Activated CD8-positive, alpha-beta memory T cell treated with anti-CD3 and anti-CD28 coated beads, Interleukin-2, amount 50 U/mL, for 24 hours (primary cell): ENCODE measurements around the gene ASAP2.

Experiments
- DNase-seq: peaks from one replicate; pipeline ENCODE4 v3.0.0-alpha.2; 2020; ENCODE audit errors: extremely low read depth

ASAP2 gene

DNA sequence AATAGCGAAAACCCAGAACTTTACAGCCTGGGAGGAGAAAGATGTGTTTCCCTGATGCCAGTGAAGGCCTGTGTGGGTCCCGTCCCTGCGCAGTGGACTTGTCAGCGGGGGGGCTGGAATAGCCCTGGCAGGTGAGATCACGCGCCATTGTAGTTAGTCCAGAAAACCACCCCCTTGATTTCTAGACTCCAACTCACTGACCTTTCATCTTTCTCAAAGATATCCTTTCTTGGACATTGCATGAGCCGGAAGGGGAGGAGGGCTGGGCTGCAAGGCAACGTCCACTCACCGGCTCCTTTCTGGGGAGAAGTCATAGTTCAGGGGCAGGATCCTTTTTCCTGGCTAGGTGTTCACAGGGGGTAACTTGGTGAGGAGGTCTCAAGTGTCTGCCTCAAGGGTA, 22.3 kb upstream of the ASAP2 start:
- no peak for DNase-seq

DNA sequence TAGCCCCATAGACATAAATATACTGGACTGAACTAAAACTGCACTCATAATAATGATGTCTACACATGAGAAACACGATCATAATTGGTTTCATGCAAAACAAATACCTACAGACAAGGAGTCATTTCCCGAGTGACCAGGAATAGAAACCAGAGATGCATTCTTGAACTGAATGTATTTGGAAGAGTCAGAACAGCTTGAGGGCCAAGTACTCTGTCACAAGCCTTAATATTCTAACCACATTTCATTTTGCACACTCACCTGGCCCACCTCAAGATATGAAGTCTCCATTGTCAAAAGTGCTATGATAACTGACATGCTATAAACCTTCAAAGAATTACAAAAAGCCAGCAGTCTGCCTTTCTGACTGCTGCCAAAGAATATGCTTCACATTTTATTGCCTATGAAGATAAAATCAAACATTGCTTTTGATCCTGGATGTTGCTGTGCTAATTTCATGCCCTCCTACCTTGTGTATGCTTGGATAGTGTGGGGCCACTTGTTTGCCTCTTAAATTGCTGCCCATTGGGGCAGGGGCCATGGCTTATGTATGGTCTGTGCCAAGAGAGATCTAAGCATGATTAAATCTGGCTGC, 18.9 kb upstream of the ASAP2 start:
- no peak for DNase-seq

- no peak for DNase-seq
Observed at GRCh38 chr2:9188823-9189222, 17.8 kb upstream of the ASAP2 start.

- no peak for DNase-seq
Observed at GRCh38 chr2:9189901-9190300, 16.7 kb upstream of the ASAP2 start.

- DNase-seq: no peak
Observed at GRCh38 chr2:9191041-9191481, 15.6 kb upstream of the ASAP2 start.

DNA sequence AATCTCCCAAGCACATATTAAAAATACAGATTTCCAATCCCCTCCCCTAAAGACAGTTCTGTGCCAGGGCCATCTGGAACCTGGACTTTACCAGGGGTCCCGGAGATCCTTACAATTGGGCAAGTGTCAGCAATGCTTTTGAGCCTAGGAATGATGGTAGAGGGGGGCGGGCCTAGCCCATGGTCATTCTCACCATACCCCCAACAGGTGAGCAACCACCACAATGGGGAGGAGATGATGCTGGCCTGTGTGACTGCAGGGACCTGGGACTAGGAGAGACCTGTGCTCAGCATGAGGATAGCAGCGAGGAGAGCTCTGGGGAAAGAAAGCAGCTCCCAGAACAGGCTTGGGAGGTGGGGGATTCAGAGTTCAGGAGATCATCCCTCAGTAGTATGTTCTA, 13.9 kb upstream of the ASAP2 start:
- DNase-seq: no peak

DNA sequence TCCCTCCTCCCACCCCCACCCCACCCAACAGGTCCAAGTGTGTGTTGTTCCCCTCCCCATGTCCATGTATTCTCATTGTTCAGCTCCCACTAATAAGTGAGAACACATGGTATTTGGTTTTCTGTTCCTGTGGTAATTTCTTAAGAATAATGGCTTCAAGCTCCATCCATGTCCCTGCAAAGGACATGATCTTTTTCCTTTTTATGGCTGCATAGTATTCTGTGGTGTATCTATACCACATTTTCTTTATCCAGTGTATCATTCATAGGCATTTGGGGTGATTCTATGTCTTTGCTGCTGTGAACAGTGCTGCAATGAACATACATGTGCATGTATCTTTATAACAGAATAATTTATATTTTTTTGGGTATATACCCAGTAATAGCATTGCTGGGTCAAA, 12.3 kb upstream of the ASAP2 start:
- no peak for DNase-seq

DNA sequence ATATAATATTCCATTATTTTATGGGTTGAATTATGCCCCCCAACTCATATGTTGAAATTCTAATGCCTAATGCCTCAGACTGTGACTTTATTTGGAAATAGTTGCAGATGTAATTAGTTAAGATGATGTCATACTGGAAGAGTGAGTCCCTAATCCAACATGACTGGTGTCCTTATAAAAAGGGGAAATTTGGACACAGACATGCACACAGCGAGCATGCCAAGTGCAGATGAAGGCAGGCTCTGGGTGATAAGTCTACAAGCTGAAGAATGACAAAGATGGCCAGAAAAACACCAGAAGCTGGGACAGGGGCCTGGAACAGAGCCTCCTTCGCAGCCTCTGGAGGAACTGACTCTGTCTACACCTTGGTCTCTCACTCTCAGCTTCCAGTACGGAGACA, 10.0 kb upstream of the ASAP2 start:
- DNase-seq: no peak

DNA sequence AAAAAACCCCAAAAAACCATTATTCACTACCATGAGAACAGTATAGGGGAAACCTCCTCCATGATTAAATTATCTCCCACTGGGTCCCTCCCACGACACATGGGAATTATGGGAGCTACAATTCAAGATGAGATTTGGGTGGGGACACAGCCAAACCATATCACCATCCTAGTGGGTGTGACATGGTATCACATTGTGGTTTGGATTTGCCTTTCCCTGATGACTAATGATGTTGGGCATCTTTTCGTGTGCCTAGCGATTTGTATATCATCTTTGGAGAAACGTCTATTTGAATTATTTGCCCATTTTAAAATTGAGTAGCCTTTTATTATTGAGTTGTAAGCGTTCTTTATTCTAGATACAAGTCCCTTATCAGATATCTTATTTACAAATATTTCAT, 8.7 kb upstream of the ASAP2 start:
- no peak for DNase-seq

GRCh38 chr2:9199716-9200632, 6.6 kb upstream of the ASAP2 start:
- no peak for DNase-seq

DNA sequence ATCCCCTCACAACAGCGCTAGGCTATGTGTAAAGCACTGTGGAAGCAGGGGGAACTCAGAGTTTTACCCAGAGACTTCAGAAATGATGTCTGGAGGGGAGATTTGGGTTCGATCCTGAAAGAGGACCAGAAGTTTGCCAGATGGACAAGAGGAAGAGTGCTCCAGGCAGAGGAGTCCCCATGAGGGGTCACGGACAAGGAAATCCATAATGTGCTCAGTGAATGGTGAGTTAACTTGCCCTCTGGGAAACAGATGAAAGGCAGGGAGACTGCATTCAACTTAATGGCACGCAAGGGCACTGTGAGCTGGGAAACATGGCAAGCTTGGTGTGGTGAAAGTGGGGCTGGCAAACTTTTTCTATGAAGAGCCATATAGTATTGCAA, 6.0 kb upstream of the ASAP2 start:
- no peak for DNase-seq

DNA sequence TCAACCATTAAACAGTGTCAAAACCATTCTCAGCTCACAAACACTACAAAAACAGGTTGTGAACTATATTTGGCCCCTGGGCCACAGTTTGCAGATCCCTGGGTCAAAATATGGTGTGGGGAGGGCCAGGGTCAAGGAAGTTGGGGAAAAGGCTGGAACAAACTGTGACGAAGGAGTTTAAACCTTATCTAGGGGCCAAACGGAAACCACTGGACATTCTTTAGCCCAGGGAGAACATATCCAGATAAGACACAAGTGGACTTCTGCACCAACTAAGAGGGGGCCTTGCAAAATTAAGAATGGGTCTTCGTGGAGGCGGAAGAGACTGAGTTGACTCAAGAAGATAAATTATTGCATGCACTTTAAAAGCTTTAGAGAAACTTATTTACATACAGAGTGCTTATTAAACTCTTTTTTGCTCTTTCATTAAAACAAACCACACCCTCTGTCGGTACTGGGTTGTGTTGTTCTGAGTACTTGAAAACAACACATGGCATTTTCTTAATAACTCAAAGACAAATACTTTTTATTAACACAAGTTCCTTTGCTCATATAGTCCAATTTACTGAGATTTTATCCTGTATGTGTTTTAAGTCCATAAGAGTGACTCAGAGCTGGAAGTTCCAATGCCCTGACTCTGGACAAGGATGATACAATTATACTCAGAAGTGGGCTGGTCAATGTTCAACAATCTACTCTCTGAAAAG, 5.3 kb upstream of the ASAP2 start:
- DNase-seq: no peak

DNA sequence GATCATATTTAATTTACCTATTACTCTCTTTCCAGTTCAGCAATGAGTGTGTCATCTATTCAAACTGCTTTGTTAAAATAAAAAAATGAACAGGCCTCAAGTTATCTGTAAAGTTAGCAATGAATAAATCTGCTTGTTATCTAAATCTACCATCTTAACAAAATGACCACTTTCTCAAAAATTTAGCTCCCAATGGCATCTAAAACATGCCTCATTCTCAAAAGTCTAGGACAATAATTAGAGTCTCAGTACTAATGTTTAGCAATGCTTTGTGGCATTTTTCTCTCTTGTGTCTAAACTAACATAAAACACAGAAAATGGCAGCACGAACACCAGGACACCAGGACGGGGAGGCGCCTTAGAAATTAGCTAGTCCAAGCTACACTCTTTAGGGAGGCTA, 3.6 kb upstream of the ASAP2 start:
- no peak for DNase-seq

DNA sequence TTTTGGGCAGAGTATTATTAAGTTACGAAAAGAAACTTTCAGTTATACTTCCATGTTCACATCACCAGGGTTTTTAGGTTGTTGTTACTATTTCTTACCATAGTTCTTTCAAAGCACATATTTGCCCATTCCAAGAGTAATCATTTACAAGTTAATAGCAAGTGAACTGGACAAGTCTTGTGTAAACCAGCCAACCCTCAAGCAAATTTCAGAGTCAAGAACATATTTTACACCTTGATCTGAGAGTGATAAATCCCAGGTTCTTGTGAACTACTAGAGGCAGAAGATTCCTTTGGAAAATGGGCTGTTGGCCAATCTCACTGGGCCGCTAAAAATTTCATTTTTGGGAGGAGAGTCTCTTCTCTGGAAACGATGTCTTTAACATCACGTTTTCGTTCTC, 2.7 kb upstream of the ASAP2 start:
- DNase-seq: no peak

DNA sequence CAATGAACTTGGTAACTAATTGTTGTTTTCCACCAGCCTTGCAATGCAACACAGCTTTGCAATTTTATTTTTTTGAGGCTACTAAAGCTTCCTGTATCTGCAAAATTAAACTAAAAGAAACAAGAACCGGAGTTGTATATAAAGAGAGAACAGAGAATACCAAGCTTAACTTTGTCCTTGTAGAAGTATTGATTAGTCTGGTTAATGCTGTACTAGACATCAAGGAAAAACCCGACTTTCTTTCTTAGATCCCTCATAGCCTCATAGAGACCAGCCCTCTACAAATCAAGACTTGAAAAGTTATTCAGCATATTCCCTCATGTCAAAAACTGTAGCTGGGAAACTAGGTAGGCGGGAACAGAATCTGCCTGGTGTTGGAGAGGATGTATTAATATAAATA, 1.7 kb upstream of the ASAP2 start:
- DNase-seq: no peak

GRCh38 chr2:9205486-9205885, 1.1 kb upstream of the ASAP2 start:
- DNase-seq: no peak

DNA sequence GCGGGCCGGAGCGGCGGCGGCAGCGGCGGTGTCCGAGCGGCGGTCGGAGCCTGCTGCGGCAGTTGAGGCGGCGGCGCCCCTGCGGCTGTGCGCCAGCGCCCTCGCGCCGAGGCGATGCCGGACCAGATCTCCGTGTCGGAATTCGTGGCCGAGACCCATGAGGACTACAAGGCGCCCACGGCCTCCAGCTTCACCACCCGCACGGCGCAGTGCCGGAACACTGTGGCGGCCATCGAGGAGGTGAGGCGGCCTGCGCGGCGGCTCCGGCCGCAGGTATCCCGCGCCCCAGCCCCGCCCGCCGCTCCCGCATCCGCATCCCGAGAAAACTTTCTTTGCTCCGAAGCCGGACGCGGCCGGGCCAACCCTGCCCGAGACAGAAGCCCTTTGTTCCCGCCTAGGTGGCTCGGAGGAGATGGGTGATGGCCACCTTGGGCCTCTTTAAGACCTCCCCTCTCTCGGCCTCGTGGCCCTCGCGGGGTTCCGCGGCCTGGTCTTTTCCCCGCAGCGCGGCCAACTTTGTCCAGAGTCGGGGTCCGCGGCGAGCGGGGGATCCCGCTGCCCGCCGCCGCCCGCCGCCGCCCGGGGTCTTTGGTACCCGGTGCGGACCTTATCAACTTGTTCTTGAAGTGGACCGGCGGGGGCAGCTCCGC, 504 bp downstream of the ASAP2 start:
- DNase-seq: no peak

DNA sequence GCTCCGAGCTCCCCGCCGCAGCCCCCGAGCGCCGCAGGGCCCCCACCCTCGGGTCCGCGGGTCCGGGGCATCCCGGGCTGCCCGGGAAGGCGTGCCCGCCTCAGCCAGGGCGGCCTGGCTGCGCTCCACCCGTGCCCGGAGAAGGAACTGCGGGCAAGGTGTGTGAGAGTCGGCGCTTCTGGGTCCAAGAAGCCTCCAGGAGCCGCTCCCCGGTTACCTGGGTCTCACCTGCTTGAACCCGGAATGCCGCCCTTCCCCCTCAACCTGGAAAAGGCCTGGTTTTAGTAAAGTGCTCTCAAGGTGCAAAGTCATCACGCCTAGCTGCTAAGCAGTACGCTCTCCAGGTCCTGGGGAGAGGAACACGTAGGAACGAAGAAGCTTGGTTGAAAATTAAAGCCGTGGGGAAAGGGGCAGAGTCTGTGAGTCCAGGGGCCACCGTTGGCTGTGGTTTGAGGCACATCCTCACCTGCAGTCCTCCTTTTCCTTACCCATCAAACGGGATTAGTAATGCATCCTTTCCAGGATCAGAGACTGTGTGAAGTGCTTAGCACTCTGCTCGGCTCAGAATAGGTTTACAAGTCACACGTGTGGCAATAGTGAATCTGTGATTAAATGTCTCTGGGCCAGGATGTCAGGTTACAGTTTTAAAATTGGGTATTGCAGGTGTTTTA, 1.2 kb downstream of the ASAP2 start:
- DNase-seq: no peak

DNA sequence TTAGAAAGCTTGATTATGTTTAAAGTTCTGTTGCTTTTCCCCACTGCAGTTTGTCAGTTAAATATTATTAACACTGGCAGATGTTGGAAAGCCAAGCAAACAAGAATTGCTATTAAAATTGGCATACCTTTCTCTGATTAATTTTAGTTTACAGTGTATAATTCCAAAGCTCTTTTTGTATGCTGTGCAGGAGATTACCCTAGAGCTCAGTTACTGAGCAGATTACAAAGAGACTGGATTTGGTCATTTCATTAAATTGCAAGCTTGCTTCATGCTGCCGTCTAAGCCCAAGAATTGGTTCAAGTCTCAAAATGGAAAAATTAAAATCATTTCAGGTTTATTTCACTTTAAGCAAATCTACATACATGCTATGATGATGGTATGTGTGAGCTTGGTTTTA, 2.3 kb downstream of the ASAP2 start:
- no peak for DNase-seq

DNA sequence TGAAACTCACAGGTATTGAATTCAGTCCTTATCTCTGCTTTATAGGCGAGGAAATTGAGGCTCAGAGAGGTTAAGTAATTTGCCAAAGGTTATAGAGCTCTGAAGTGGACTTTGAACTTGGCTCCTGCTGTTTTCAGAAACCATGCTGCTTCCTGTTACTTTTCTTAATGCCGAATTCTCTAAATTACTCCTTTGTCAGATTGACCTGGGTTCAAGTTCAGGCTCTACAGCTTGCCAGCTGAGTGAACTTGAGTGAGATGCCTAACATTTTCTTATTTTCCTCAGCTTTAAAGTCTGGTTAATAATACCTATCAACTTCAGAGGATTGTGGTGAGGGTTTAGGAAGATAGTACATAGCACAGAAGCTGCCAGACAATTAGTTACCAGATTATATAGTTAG, 3.4 kb downstream of the ASAP2 start:
- DNase-seq: no peak

DNA sequence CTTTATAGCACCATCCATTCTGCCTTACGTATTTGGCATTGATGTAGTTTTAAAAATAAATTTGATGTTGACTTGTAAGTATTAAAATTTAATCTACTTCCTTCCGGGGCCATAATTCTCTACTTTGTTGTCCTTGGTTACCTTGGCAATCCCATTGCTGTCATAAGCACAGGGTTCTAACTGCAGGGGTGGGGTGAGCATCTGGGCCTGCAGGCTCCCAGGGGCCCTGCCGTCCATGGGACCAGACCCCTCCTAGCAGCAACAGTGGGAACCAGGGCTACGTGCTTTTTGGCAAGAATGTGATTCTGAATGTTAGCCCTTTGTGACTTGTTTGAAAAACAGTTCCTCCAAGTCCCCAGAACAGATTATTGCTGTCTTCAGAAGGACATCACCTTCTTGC, 4.9 kb downstream of the ASAP2 start:
- no peak for DNase-seq
